HepG2 (cell line): ENCODE measurements around the gene TOP2A. TPM values are rescaled to one million over a fixed set of nuclear protein-coding genes. Genes with fewer than 3 reads are reported as not detected.

Source experiments
- ATAC-seq: fragments of 200-7000 bp; cut with Tn5 transposase; 3 replicates; pipeline ENCODE4 v1.9.1; 2020; ENCODE audit warnings: mild to moderate bottlenecking, moderate library complexity
- BruUV-seq: library from RNA; stranded (reverse); fragments of 400-500 nt; replicated peaks from 2 replicates; lab custom pipeline; 2021; lab: Mats Ljungman, UMichigan
- CTCF ChIA-PET: fragments of 300-600 bp; formaldehyde crosslinking; extraction: SDS; loops from one replicate; lab custom pipeline; 2021; ENCODE audit warnings: low total read pairs, inconsistent platforms, low intra/inter-chr PET ratio; lab: Yijun Ruan, JAX
- POLR2A ChIA-PET: fragments of 350-600 bp; sonication (Branson Sonifier 250); formaldehyde crosslinking; loops from one replicate; lab custom pipeline; 2020; ENCODE audit warnings: antibody characterized with exemption, inconsistent platforms; lab: Yijun Ruan, JAX
- DNase-seq: peaks from one replicate; pipeline ENCODE4 v3.0.0-alpha.2; 2015; ENCODE audit warnings: low spot score
- FAIRE-seq: peaks from 3 replicates; lab custom pipeline; 2011; peaks lifted over from hg19 to GRCh38; lab: Jason Lieb, UNC
- H2AFZ ChIP-seq: one replicate; pipeline ENCODE4 v1.6.1; 2011; ENCODE audit warnings: low read length, inconsistent platforms
- H3K27ac ChIP-seq: fragments of 300-600 bp; 3 replicates; pipeline ENCODE4 v1.8.0; 2011; ENCODE audit warnings: mixed run types, mild to moderate bottlenecking, mixed read lengths, low read length, inconsistent platforms; ENCODE audit not compliant: insufficient read depth; ENCODE audit errors: extremely low read length
- H3K27me3 ChIP-seq, 2 experiments: fragments of 200-600 bp in 1 of 2; 2 replicates in 1 of 2; 3 replicates in 1 of 2; pipeline versions ENCODE4 v1.6.0 to v1.8.0; 2011; ENCODE audit warnings: low read length in 2 of 2, mild to moderate bottlenecking in 2 of 2, moderate library complexity in 2 of 2, inconsistent platforms in 1 of 2; ENCODE audit not compliant: insufficient read depth in 2 of 2, control insufficient read depth in 1 of 2
- H3K36me3 ChIP-seq, 2 experiments: fragments of 200-600 bp in 1 of 2; replicated peaks in 1 of 2; 2 replicates in 1 of 2; 3 replicates in 1 of 2; pipeline versions ENCODE4 v1.5.1 to v1.8.0; 2011; ENCODE audit warnings: low read length in 2 of 2, inconsistent platforms in 1 of 2; ENCODE audit not compliant: insufficient read depth in 2 of 2, control insufficient read depth in 1 of 2
- H3K4me1 ChIP-seq: 2 replicates; pipeline ENCODE4 v1.5.1; 2012; ENCODE audit warnings: low read length, inconsistent platforms; ENCODE audit not compliant: insufficient read depth
- H3K4me2 ChIP-seq: 2 replicates; pipeline ENCODE4 v1.6.0; 2011; ENCODE audit warnings: low read depth, low read length, inconsistent platforms
- H3K4me3 ChIP-seq, 3 experiments: fragments of 200-600 bp in 1 of 3; sonication (generic), shearing (Covaris generic) in 1 of 3; replicated peaks in 1 of 3; 2 replicates each; pipeline ENCODE4 v1.5.1; 2011 to 2016; ENCODE audit warnings: low read length in 3 of 3, inconsistent platforms in 2 of 3, low read depth in 2 of 3, mild to moderate bottlenecking in 2 of 3, control low read depth in 1 of 3, mixed read lengths in 1 of 3; ENCODE audit not compliant: insufficient read depth in 1 of 3
- H3K79me2 ChIP-seq: one replicate; pipeline ENCODE4 v1.6.1; 2011; ENCODE audit warnings: low read length, inconsistent platforms; ENCODE audit not compliant: insufficient read depth
- H3K9ac ChIP-seq: 2 replicates; pipeline ENCODE4 v1.6.0; 2011; ENCODE audit warnings: mild to moderate bottlenecking, low read depth, low read length, inconsistent platforms; ENCODE audit not compliant: insufficient read depth
- H3K9me3 ChIP-seq: 2 replicates; pipeline ENCODE4 v1.5.1; 2012; ENCODE audit warnings: mild to moderate bottlenecking, low read length
- H4K20me1 ChIP-seq: 2 replicates; pipeline ENCODE4 v1.6.0; 2011; ENCODE audit warnings: inconsistent platforms, mild to moderate bottlenecking, low read length, moderate library complexity; ENCODE audit not compliant: insufficient read depth
- JUNB ChIP-seq: sonication (generic); formaldehyde crosslinking; IDR thresholded peaks from 2 replicates; pipeline ENCODE4 v1.8.0; 2022; ENCODE audit warnings: missing genetic modification reagents, mild to moderate bottlenecking, borderline replicate concordance
- RARA ChIP-seq: IDR thresholded peaks from 2 replicates; pipeline ENCODE4 v1.6.1; 2016; ENCODE audit warnings: missing genetic modification reagents, missing compliant biosample characterization
- SAFB2 ChIP-seq: sonication (generic); formaldehyde crosslinking; IDR thresholded peaks from 2 replicates; pipeline ENCODE4 v1.5.1; 2020; ENCODE audit warnings: missing genetic modification reagents, low read depth, mild to moderate bottlenecking, borderline replicate concordance
- THAP11 ChIP-seq: IDR thresholded peaks from 2 replicates; pipeline ENCODE4 v1.6.1; 2016; ENCODE audit warnings: missing biosample characterization, missing genetic modification reagents
- ZBTB33 ChIP-seq: sonication (generic); formaldehyde crosslinking; IDR thresholded peaks from 2 replicates; pipeline ENCODE4 v1.4.0; 2020; ENCODE audit warnings: missing genetic modification reagents
- WGBS: methylation state at CpG from one replicate; pipeline ENCODE4 v1.1.6; 2017; ENCODE audit warnings: low lambda C conversion rate; 5-methylcytosine and 5-hydroxymethylcytosine counted together
- in situ Hi-C: cut with HindIII; loops from 2 replicates; pipeline ENCODE4 v1.10.0; 2017; ENCODE audit warnings: low pct_unique_long_range_greater_than_20kb; ENCODE audit not compliant: extremely low pct_ligation_motif_present
- intact Hi-C: fragments of 100-400 bp; cut with micrococcal nuclease; formaldehyde crosslinking; loops from one replicate; pipeline ENCODE4 v1.10.0; 2022; ENCODE audit not compliant: unreplicated experiment
- polyA plus RNA-seq, 8 experiments: library from polyadenylated mRNA; depleted of rRNA in 3 of 8; stranded (reverse) in 7 of 8; unstranded in 1 of 8; fragments of >200 nt; fragmentation: Illumina TruSeq in 4 of 8; extraction: Trizol in 4 of 8; gene quantifications; 2 replicates each; pipeline versions ENCODE4 v1.2.1 to v1.2.3, GENCODE V29; 2011 to 2016; ENCODE audit warnings: low read depth in 4 of 8, missing spikeins in 1 of 8, mixed read lengths in 1 of 8; ENCODE audit not compliant: insufficient read depth in 1 of 8
- total RNA-seq, 5 experiments: library from RNA; depleted of rRNA; stranded (reverse); fragments of >200 nt; fragmentation: Illumina TruSeq; extraction: Trizol; gene quantifications; 2 replicates each; pipeline ENCODE4 v1.2.3, GENCODE V29; 2016; ENCODE audit warnings: low read depth in 1 of 5
- TF ChIP-seq, protein P1 (sequence below): sonication (generic); formaldehyde crosslinking; IDR thresholded peaks from 2 replicates; pipeline ENCODE4 v1.4.0; 2020; ENCODE audit warnings: missing genetic modification reagents
- TF ChIP-seq, protein P2 (sequence below): IDR thresholded peaks from 2 replicates; pipeline ENCODE4 v1.6.1; 2016; ENCODE audit warnings: control low read depth

TOP2A gene
- total and polyA plus RNA-seq, 2 of the 13 experiments (the other 11 are each of a cell fraction or from before 2014, with no cell fraction given) = 108 to 327 TPM

- ChIA-PET CTCF (no interaction called here), POLR2A (no interaction called here)
- FAIRE-seq (no peak), DNase-seq (no peak), ATAC-seq (no peak)
- Histone ChIP-seq H3K36me3 (peaks cover 0 to 12% of the 10 kb centered on the region in 2 experiments; a peak in 3 of 5 replicates), H3K79me2 (no peaks in the 10 kb centered on the region), H3K27ac (no peak overlapping the region), H3K9me3 (no peaks in the 10 kb centered on the region), H3K4me1 (peaks cover 17% of the 10 kb centered on the region), H3K27me3 (no peaks in the 10 kb centered on the region), H3K4me2 (no peak overlapping the region), H4K20me1 (no peaks in the 10 kb centered on the region), H3K4me3 (no peak overlapping the region), H3K9ac (no peak overlapping the region), H2AFZ (no peak overlapping the region)
- no TSS peak for BruUV-seq
- intact Hi-C loops (no loop called here), in situ Hi-C loops (no loop called here)
- WGBS = 92% methylated on average over 2 of the region's 2 CpGs
- TF ChIP-seq, protein P1, sequence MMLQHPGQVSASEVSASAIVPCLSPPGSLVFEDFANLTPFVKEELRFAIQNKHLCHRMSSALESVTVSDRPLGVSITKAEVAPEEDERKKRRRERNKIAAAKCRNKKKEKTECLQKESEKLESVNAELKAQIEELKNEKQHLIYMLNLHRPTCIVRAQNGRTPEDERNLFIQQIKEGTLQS (CRISPR knock-in tag) = no peak
- TF ChIP-seq SAFB2 (no peak), THAP11 (CRISPR knock-in tag) (no peak), JUNB (CRISPR knock-in tag) (no peak), ZBTB33 (CRISPR knock-in tag) (no peak), RARA (CRISPR knock-in tag) (no peak)
- TF ChIP-seq, protein P2, sequence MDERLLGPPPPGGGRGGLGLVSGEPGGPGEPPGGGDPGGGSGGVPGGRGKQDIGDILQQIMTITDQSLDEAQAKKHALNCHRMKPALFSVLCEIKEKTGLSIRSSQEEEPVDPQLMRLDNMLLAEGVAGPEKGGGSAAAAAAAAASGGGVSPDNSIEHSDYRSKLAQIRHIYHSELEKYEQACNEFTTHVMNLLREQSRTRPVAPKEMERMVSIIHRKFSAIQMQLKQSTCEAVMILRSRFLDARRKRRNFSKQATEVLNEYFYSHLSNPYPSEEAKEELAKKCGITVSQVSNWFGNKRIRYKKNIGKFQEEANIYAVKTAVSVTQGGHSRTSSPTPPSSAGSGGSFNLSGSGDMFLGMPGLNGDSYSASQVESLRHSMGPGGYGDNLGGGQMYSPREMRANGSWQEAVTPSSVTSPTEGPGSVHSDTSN (CRISPR knock-in tag) = no peak
These were observed 36.9 kb upstream of the TOP2A start for GRCh38 chr17:40454613-40454995.
